ENCODE results near the gene DEPDC7.

- TF ChIP-seq CTCF (IDR thresholded peaks at IDR 0.05; ENCODE audit: poor library complexity, severe bottlenecking) = no peak
- TF ChIP-seq POLR2AphosphoS5 (IDR thresholded peaks at IDR 0.05) = no peak
- TF ChIP-seq EZH2 (IDR thresholded peaks at IDR 0.05; ENCODE audit: borderline replicate concordance, insufficient read depth, low read length, poor library complexity, severe bottlenecking) = no peak
- TF ChIP-seq RAD21 (conservative IDR thresholded peaks at IDR 0.05) = no peak
These were observed 33.1 kb upstream of the DEPDC7 start for GRCh38 chr11:32982626-32983025.
